K562 (cell line): ENCODE data around the gene TNIP1. TPM values are rescaled to one million over a fixed set of nuclear protein-coding genes. Genes with fewer than 3 reads are reported as not detected.

ENCODE experiments used
- BCLAF1 ChIP-seq, 2 experiments: fragments of 450-650 bp in 1 of 2; IDR thresholded peaks; 2 replicates each; pipeline ENCODE4 v1.6.1; 2011 to 2017; ENCODE audit warnings: low read depth in 2 of 2, antibody characterized with exemption in 1 of 2, borderline replicate concordance in 1 of 2, low read length in 1 of 2, mild to moderate bottlenecking in 1 of 2, mixed read lengths in 1 of 2; ENCODE audit not compliant: control insufficient read depth in 1 of 2
- BRF2 ChIP-seq: IDR thresholded peaks from 3 replicates; pipeline ENCODE4 v1.6.1; 2011; ENCODE audit warnings: borderline replicate concordance, mild to moderate bottlenecking; ENCODE audit not compliant: insufficient read length, insufficient read depth
- COPS2 ChIP-seq: fragments of 450-650 bp; conservative IDR thresholded peaks from 2 replicates; pipeline ENCODE4 v1.6.1; 2016; ENCODE audit warnings: mild to moderate bottlenecking, moderate library complexity
- CUX1 ChIP-seq: fragments of 200-800 bp; sonication (Bioruptor generic); IDR thresholded peaks from 2 replicates; pipeline ENCODE4 v1.6.1; 2016; ENCODE audit warnings: missing genetic modification characterization, missing compliant biosample characterization
- HOXB6 ChIP-seq: fragments of 250-450 bp; sonication (Bioruptor Pico); IDR thresholded peaks from 2 replicates; pipeline ENCODE4 v1.5.1; 2022; ENCODE audit warnings: mild to moderate bottlenecking, borderline replicate concordance
- NR3C1 ChIP-seq: sonication (generic); formaldehyde crosslinking; IDR thresholded peaks from 2 replicates; pipeline ENCODE4 v1.8.1; 2022; ENCODE audit warnings: missing genetic modification reagents
- PTTG1 ChIP-seq: fragments of 450-650 bp; IDR thresholded peaks from 2 replicates; pipeline ENCODE4 v1.6.1; 2016; ENCODE audit warnings: low read depth, mild to moderate bottlenecking, missing genetic modification characterization, missing compliant biosample characterization
- TFAM ChIP-seq: fragments of 250-450 bp; sonication (Bioruptor Pico); conservative IDR thresholded peaks from 2 replicates; pipeline ENCODE4 v1.5.0; 2021; ENCODE audit warnings: mild to moderate bottlenecking, moderate library complexity
- ZNF224 ChIP-seq: sonication (generic); formaldehyde crosslinking; IDR thresholded peaks from 2 replicates; pipeline ENCODE4 v1.8.0; 2022; ENCODE audit warnings: mild to moderate bottlenecking, missing genetic modification reagents
- ZNF23 ChIP-seq: fragments of 250-450 bp; sonication (Bioruptor Pico); IDR thresholded peaks from 2 replicates; pipeline ENCODE4 v1.4.0; 2020; ENCODE audit warnings: mild to moderate bottlenecking
- ZNF609 ChIP-seq: sonication (generic); formaldehyde crosslinking; IDR thresholded peaks from 2 replicates; pipeline ENCODE4 v1.8.1; 2023; ENCODE audit warnings: missing genetic modification reagents, mild to moderate bottlenecking, borderline replicate concordance
- polyA plus RNA-seq, 8 experiments: library from polyadenylated mRNA; depleted of rRNA in 4 of 8; stranded (reverse) in 5 of 8; unstranded in 3 of 8; fragments of >200 nt; fragmentation: Nextera tagmentation in 2 of 8; fragmentation: Illumina TruSeq in 1 of 8; extraction: Ambion mirVana in 2 of 8; extraction: Trizol in 1 of 8; gene quantifications; 2 replicates each; pipeline versions ENCODE4 v1.2.1 to v1.2.3, GENCODE V29; 2011 to 2014; ENCODE audit warnings: inconsistent platforms in 1 of 8, missing spikeins in 1 of 8
- total RNA-seq, 7 experiments: library from RNA; depleted of rRNA in 6 of 7; stranded (reverse); fragments of >200 nt in 6 of 7; fragmentation: Illumina TruSeq in 2 of 7; extraction: Trizol in 2 of 7; gene quantifications; 2 replicates each; pipeline versions ENCODE4 v1.2.1 to v1.2.3, GENCODE V29; 2011 to 2021; ENCODE audit warnings: low replicate concordance in 1 of 7

Gene TNIP1
- total and polyA plus RNA-seq, 9 of the 15 experiments (the other 6 are each of a cell fraction or from before 2014, with no cell fraction given), result 0.46 to 41.0 (median 24.6) TPM

- TF ChIP-seq BRF2, result no peak
- no peak for TF ChIP-seq HOXB6 (CRISPR knock-in tag)
- TF ChIP-seq BCLAF1 (IDR thresholded peaks at IDR 0.05; ENCODE audit: borderline replicate concordance in 1 of 2, control insufficient read depth in 1 of 2, low read depth in 2 of 2, low read length in 1 of 2), result no peak
- no peak for TF ChIP-seq PTTG1
- peak; percentile 71; the same call in 1 of the 2 replicates for TF ChIP-seq ZNF609
- TF ChIP-seq COPS2, result no peak
- TF ChIP-seq CUX1 (CRISPR knock-in tag), result no peak
- TF ChIP-seq ZNF23, result no peak
- peak; percentile 95 for TF ChIP-seq ZNF224 (CRISPR knock-in tag)
- TF ChIP-seq TFAM, result no peak
- peak; percentile 84; the same call in 1 of the 2 replicates for TF ChIP-seq NR3C1 (CRISPR knock-in tag)
These were observed 56.2 kb downstream of the TNIP1 start (continued) for GRCh38 chr5:151024440-151025249.
